Stimulated activated CD4-positive, alpha-beta T cell treated with anti-CD3 and anti-CD28 coated beads, Interleukin-1b, Interleukin-23, amount 100 ng/mL, for 24 hours (primary cell): Measurements from ENCODE around the gene MZF1.

Experiments used
- DNase-seq, 4 experiments: peaks; one replicate each; pipeline ENCODE4 v3.0.0-alpha.2; 2020; ENCODE audit warnings: low read depth in 4 of 4, low spot score in 1 of 4

The MZF1 gene

DNA sequence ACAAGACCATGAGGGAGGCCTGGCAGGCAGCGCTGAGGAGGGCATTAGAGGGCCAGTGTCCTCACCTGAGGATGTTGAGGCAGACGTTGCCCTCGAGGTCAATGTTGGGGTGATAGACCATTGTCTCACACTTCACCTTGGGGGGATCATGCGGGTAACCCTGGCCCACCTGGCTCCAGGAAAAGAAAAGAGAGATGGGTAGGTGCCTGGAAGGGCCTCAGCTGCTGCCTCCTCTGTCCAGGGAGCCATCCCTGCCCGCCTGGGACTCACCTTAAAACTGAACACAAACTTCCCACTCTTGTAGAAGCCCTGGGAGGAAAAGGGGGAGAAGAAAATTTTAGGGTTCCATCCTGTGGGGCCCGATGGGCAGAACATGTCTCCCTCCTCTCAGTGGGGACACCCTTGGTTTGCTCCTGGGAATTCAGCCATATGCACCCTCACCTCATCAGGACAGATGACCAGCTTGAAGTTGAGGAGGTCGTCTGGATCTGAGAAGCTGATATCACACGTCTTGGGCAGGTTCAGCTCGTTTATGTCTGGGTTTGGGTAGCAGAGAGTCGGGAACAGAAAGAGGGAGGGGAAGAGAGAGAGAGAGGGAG, 16.4 kb downstream of the MZF1 start:
- no peak for DNase-seq

DNA sequence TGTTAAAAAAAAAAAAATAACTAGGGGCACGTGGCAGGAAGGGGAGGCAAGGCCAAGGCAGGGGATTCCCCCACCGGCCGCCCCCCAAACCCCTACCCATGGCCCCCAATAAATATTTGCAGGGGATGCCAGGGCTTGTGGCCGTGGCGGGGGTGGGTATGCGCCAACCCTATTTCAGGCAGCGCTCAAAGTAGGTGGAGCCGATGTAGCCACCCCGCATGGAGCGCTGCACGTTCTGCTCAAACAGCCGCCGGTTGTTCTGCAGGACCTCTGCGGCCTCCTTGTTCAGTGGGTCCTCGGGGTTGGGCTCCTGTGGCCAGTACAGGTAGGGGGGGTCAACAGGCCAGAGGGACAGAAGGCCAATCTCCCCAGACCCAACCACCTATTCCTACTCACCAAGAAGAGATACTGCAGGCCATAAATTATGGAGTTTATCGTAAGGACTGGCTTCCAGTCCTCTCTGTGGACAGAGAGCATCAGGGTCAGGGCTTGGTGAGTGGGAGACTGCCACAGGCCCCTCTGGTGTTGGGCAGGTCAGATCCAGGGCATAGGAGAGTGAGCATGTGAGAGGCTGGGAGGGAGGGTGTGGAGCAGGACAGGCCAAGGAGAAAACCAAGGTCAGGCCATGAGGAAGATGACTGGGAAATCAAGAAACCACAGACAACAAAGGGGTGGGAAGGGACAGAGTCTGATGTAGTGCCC, 17.1 kb downstream of the MZF1 start:
- DNase-seq: no peak

DNA sequence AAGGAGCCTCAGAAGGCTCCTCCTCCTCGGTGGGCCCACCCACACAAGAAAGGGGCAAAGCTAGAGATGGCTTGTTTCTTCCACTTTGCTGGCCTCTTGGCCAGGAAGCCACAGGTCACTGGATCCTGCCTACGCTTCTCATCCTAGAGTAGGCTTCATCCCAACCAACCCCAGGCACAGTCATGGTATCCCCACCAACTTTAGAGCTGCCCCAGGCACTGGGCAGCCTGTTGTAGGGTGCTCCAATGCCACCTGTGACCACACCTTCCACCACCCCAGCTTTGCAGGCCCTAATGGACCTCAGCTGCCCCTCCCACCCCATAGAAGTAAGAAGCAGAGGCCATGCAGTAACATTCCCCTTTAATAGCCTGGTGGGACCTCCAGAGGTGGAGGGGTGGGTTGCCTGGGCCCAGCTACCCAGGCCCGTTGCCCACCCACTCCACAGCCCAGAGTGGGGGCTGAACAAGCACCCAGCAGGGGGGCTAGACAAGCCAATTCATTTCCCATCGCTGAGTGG, 17.7 kb downstream of the MZF1 start:
- DNase-seq: no peak

DNA sequence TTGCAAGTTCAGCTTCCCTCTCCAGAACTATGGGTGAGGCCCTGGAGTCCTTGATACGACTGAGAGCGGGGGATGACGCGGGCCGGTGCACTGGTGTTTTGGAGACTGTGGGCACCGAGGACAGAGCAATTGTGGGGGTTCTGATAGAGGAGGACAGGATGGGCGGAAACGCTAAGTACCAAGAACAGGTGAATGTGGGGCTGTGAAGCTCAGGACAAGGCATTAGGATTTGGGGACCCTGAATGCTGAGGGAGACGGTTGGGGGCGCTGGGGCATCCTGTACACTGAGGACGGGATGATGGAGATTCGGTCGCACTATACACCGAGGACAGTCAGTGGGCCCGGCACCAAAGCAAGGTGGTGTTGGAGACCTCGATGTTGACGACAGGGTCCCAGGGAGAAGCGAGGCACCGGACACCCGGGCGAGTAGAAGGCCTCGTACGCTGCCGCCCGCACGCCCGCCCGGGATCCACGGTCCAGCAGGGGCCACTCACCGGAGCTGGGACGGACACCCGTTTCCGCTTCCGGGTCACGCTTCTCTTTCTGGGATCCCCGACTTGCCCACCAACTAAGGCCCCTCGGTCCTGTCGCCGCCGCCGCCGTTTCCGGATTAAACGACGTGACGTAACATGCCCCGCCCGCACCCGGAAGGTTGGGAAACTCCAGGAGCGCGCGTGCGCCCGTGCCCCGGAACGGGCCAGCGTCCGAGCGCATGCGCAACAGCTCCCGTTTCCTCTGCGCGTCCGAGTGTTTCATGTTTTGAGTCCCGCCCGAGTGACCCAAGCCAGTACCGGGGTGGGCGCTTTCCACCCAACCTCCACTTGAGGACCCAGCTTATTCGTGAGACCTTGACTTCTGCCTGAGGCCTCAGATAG, 18.4 kb downstream of the MZF1 start, which contains the start of gene CHMP2A:
Gene CHMP2A, minus strand, starts transcription at position 612 of the 875 bp plus-strand sequence. CDS start 893 bp downstream, outside the sequence.
- peak; percentile 96 to 99 (median 96) for DNase-seq

DNA sequence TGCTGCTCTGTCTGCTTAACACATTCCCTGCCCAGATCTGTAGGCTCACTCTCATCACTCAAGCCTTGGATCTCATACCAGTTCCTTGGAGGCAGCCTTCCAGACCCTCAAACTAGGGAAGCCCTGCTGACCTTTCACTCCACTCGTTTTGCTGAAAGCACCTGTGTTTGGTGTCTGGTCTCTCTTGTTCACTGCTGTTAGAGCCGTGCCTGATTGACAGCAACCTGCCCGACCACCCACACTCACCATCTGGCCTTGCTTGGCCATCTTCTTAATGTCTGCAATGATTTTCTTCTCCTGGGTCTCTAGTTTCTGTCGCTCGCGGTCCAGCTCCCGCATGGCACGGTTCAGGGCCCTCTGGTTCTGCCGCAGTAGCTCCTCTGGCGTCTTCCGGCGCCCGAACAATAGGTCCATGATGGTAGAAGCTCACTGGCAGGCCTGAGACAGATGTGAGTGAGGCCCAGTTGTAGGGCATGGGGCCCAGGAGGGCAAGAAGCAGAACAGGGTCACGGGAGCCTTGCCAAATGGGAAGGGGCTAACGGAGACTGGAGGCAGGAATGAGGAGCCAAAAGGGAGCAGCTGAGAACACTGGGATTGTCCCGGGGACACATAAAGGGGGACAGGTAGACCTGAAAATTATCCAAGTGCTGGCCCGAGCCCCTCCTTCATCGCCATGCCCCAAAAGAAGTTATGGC, 19.2 kb downstream of the MZF1 start:
- no peak for DNase-seq

DNA sequence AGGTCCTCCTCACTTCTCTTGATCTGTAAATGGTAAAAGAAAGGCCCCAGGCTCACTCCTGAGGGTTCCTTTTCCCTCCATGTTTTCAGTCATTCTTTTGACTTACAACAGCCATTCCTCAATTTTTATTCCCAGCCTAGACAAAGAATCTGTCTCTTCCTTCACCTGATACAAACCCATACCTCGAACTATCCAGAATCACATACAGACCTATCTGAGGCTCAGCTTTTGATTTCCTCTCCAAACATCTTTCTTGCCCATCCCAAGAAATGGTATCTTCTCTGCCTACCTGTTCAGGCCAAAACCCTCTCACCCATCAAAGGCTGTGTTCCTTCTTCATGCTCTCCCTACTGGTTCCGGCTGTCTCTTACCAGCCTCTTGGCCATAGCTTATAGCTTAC, 20.5 kb downstream of the MZF1 start:
- no peak for DNase-seq

DNA sequence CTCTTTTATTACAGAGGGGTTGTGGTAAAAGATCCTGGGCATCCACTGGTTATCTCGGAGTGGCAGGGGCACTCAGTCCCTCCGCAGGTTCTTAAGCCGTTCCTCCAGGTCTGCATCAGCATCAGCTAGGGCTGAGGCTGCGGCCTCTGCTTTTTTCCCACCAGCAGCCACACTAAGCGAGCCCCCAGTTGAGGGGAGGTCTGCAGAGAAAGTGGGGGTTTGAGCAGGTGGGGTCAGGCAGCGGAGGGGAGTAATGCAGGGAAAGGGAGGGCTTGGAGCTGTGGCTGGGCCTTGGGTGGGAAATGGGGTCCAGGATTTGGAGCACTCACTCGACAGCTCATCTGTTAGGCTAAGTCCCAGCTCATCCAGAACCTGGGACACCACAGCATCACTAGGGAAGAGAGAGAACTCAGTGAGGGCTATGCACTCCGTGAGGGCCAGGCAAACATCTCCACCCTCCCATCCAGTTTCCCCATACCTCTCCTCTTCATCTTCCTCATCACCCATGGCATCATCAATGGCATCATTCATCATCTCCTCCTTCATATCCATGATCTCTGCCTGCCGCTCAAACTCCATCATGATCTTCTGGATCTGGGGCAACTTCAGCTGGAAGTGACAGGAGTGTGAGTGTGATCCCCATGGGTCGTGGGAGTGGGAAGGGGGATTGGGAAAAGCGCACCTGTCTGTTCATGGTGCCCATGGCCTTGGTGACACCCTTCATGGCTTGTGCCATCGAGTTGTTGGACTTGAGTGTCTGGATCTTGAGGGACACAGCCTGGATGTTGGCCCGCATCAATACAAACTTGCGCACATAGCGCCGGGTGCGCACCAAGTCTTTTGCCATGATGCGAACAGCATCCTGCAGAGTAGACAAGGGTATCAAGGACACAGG, 21.3 kb downstream of the MZF1 start:
- DNase-seq: no peak

DNA sequence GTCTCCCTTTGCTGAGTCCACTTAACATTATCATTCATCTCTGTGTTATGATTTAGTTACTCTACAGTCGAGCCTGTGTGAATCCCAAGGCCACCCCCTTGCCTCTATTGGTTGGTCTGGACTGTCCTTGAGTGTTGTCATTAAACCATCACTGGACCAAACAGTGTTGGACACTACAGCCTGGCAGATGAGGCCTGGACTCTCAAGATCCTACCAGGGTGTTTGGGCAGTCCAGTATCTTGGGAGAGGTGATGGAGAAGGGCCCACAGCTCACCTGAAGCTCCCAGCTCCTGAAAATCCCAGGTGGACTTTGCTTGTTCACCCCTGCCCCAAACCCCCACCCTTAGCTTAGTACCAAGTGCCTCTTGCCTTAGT, 22.0 kb downstream of the MZF1 start:
- no peak for DNase-seq

DNA sequence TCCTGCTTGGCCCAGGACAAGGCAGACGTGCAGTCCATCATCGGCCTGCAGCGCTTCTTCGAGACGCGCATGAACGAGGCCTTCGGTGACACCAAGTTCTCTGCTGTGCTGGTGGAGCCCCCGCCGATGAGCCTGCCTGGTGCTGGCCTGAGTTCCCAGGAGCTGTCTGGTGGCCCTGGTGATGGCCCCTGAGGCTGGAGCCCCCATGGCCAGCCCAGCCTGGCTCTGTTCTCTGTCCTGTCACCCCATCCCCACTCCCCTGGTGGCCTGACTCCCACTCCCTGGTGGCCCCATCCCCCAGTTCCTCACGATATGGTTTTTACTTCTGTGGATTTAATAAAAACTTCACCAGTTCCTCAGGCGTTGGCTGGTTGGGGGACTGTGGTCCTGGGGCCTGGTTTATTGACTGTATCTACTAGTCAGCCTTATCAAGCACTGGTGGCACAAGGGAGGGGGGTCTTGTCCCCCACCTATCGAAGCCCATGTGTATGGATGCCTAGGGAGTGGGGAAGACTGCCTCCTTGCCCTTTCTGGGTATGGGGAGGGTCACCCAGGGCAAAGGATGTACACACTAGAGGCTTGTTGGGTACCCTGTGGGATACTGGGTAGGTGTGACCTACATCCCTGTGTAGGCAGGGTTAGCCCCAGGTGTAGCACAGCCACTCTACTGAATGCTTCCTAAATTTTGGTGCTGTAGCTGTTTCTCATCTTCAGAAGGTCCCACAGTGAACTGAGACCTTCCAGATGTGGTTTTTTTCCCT, 22.6 kb downstream of the MZF1 start:
- no peak for DNase-seq

DNA sequence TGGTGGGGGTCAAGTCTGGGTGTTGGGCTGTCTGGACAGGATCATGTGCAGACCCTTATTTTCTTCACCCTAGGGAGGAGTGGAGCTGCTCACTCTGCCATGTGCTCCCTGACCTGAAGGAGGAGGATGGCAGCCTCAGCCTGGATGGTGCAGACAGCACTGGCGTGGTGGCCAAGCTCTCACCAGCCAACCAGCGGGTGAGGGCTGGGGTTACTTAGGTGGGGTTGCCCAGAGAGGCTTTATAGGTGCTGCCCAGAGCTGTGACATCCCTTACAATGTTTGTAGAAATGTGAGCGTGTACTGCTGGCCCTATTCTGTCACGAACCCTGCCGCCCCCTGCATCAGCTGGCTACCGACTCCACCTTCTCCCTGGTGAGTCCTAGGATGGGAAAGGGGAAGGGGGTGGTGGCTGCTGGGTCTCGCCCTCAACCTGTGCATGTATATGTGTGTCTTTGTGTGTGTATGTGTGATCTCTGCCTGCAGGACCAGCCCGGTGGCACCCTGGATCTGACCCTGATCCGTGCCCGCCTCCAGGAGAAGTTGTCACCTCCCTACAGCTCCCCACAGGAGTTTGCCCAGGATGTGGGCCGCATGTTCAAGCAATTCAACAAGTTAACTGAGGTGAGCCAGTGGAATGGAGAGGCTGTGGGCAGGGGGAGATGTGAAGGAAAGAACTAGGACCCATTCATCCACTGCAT, 23.3 kb downstream of the MZF1 start:
- DNase-seq: no peak

DNA sequence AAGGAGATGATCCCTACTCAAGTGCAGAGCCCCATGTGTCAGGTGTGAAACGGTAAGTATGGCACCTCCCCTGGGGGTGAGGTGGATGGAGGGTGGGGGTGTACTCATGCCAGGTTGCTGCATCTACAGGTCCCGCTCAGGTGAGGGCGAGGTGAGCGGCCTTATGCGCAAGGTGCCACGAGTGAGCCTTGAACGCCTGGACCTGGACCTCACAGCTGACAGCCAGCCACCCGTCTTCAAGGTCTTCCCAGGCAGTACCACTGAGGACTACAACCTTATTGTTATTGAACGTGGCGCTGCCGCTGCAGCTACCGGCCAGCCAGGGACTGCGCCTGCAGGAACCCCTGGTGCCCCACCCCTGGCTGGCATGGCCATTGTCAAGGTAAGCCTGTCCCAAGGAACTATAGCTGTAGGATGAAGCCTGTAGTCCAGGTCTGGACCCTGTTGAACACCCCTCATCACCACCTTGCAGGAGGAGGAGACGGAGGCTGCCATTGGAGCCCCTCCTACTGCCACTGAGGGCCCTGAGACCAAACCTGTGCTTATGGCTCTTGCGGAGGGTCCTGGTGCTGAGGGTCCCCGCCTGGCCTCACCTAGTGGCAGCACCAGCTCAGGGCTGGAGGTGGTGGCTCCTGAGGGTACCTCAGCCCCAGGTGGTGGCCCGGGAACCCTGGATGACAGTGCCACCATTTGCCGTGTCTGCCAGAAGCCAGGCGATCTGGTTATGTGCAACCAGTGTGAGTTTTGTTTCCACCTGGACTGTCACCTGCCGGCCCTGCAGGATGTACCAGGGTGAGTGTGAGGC, 24.1 kb downstream of the MZF1 start:
- no peak for DNase-seq

DNA sequence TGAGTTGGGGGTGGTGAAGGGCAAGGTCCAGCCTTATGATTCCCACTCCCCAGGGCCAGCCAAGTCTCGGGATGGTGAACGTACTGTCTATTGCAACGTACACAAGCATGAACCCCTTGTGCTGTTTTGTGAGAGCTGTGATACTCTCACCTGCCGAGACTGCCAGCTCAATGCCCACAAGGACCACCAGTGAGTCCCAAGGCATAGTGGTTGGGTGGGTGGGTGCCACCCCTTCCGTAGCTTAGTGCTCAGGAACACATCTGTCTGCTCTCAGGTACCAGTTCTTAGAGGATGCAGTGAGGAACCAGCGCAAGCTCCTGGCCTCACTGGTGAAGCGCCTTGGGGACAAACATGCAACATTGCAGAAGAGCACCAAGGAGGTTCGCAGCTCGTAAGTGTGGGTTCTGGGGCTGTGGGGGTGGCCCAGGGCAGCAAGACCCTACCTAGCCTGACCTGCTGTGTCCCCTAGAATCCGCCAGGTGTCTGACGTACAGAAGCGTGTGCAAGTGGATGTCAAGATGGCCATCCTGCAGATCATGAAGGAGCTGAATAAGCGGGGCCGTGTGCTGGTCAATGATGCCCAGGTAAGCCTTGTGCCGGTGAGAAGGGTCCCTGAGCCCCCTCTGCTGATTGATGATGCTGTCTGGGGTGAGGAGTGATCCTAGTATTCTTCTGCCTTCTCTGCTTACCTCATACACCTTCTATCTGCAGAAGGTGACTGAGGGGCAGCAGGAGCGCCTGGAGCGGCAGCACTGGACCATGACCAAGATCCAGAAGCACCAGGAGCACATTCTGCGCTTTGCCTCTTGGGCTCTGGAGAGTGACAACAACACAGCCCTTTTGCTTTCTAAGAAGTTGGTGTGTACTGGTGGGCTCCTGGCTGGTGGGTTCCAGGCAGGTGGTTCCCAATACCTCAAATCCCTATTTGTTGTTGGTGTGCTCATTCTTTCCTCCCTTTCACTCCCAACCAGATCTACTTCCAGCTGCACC, 25.5 kb downstream of the MZF1 start:
- DNase-seq: no peak

DNA sequence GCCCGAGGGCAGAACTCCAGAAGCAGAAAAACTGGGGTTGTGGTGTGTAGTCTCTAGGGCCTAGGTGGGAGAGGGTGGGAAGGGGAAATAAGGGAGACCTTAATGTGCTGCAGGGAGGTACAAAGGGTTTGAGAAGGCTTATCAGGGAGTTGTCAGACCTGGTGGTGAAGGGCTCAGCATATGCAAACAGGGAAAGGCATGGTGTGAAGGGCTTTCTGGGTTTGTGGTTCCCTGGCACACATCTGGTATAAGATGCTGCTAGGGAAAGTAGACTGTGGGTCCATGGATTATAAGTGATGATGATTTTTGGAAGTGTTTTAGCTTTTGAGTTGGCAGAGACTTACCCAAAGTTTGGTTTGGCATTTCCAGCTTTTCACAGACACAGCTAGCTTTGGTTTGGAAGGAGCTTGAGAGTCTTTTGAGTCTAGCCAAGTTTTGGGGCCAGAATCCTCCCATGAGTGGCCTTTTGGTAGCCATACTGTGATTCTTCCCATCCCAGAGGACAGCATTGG, 27.1 kb downstream of the MZF1 start:
- no peak for DNase-seq

DNA sequence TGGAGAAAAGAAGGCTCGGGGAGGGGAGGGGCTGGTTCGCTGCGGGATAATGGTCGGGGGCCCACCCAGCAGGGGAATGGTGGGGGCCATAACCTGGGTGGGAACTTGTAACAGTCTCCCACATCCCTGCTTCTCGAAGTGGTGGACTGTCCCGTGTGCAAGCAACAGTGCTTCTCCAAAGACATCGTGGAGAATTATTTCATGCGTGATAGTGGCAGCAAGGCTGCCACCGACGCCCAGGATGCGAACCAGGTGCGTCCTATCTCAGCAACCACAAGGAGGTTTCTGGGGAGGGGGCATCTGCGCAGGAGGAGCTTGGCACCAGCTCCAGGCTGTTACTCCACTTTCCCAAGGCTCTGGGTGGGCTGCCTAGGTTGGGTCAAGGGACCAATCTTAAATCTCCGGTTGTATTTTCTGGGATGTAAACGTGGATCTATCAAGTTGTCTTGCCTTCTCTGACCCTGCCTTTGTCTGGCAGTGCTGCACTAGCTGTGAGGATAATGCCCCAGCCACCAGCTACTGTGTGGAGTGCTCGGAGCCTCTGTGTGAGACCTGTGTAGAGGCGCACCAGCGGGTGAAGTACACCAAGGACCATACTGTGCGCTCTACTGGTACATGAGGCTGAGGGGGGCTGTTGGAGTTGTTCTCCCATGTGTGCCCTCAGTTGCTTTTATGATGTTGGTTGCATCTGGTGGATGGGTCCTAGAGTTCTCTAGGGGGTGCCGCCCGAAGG, 27.7 kb downstream of the MZF1 start:
- DNase-seq: no peak

DNA sequence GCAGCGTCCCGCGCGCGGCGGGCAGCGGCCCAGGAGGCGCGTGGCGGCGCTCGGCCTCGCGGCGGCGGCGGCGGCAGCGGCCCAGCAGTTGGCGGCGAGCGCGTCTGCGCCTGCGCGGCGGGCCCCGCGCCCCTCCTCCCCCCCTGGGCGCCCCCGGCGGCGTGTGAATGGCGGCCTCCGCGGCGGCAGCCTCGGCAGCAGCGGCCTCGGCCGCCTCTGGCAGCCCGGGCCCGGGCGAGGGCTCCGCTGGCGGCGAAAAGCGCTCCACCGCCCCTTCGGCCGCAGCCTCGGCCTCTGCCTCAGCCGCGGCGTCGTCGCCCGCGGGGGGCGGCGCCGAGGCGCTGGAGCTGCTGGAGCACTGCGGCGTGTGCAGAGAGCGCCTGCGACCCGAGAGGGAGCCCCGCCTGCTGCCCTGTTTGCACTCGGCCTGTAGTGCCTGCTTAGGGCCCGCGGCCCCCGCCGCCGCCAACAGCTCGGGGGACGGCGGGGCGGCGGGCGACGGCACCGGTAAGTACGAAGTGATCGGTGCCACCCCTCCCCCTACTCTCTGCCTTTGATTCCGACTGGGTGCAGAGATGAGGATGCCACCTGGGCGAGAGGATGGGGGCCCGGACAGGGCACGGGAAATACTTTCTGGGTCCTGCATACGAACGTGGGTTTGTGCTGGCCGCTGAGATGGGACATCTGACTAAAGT, 28.4 kb downstream of the MZF1 start:
- peak in 1 of 4 experiments; percentile 63 for DNase-seq
